HG03175 (cell line): Measurements from ENCODE around the gene ANO2.

Source experiments
- ATAC-seq: cut with Tn5 transposase; IDR thresholded peaks from one replicate; pipeline ENCODE4 v1.9.1; 2021; ENCODE audit warnings: mild to moderate bottlenecking, moderate library complexity; ENCODE audit not compliant: unreplicated experiment

ANO2 gene

GRCh38 chr12:5945071-5946008 is at the start of gene ANO2:
Gene ANO2, minus strand, starts transcription at chr12:5945259. Its CDS starts 42 bp downstream, at chr12:5945217.
- no peak for ATAC-seq

GRCh38 chr12:5989621-5990020 is 44.6 kb upstream of the ANO2 start:
- ATAC-seq = no peak

GRCh38 chr12:5988659-5989116 is 43.6 kb upstream of the ANO2 start:
- peak; percentile 52 for ATAC-seq

GRCh38 chr12:5988088-5988487 is 43.0 kb upstream of the ANO2 start:
- ATAC-seq = no peak

GRCh38 chr12:5987573-5987972 is 42.5 kb upstream of the ANO2 start:
- ATAC-seq = no peak

- no peak for ATAC-seq
These were observed 40.4 kb upstream of the ANO2 start for GRCh38 chr12:5985471-5985870.

- no peak for ATAC-seq
These were observed 39.8 kb upstream of the ANO2 start for GRCh38 chr12:5984873-5985272.

- ATAC-seq = no peak
These were observed 37.0 kb upstream of the ANO2 start for GRCh38 chr12:5982106-5982505.

- ATAC-seq = no peak
These were observed 32.5 kb upstream of the ANO2 start for GRCh38 chr12:5977556-5977955.

GRCh38 chr12:5976711-5977110 is 31.7 kb upstream of the ANO2 start:
- no peak for ATAC-seq

GRCh38 chr12:5976196-5976595 is 31.1 kb upstream of the ANO2 start:
- no peak for ATAC-seq

GRCh38 chr12:5973461-5974115 is 28.5 kb upstream of the ANO2 start:
- no peak for ATAC-seq

- no peak for ATAC-seq
These were observed 27.3 kb upstream of the ANO2 start for GRCh38 chr12:5972387-5972786.

GRCh38 chr12:5971194-5971850 is 26.3 kb upstream of the ANO2 start:
- ATAC-seq = no peak

- no peak for ATAC-seq
These were observed 25.1 kb upstream of the ANO2 start for GRCh38 chr12:5969974-5970690.

- no peak for ATAC-seq
These were observed 24.3 kb upstream of the ANO2 start for GRCh38 chr12:5969156-5969973.

- no peak for ATAC-seq
These were observed 22.8 kb upstream of the ANO2 start for GRCh38 chr12:5967645-5968415.

- ATAC-seq = no peak
These were observed 21.5 kb upstream of the ANO2 start for GRCh38 chr12:5966486-5967095.

- peak; percentile 58 for ATAC-seq
These were observed 20.9 kb upstream of the ANO2 start for GRCh38 chr12:5965950-5966383.
